Lower lobe of right lung (tissue), 2 donors: ENCODE measurements around the gene PRDM16. TPM values are rescaled to one million over a fixed set of nuclear protein-coding genes. Genes with fewer than 3 reads are reported as not detected.

Experiments
- ATAC-seq, 2 donors: fragments of 200-7000 bp; cut with Tn5 transposase; one replicate each; pipeline ENCODE4 v1.9.1; 2020 to 2022; ENCODE audit warnings: mild to moderate bottlenecking in 2 of 2, moderate library complexity in 2 of 2
- DNase-seq: peaks from one replicate; pipeline ENCODE4 v3.0.0-alpha.2; 2020
- H3K27ac ChIP-seq: fragments of 200-600 bp; one replicate; pipeline ENCODE4 v1.8.0; 2022
- H3K27me3 ChIP-seq: fragments of 200-600 bp; one replicate; pipeline ENCODE4 v1.8.0; 2022; ENCODE audit warnings: low read depth
- H3K36me3 ChIP-seq: fragments of 200-600 bp; one replicate; pipeline ENCODE4 v1.8.0; 2022; ENCODE audit warnings: mild to moderate bottlenecking
- H3K4me1 ChIP-seq: fragments of 200-600 bp; one replicate; pipeline ENCODE4 v1.8.0; 2022
- H3K4me3 ChIP-seq: fragments of 200-600 bp; one replicate; pipeline ENCODE4 v1.8.0; 2022; ENCODE audit warnings: mild to moderate bottlenecking
- H3K9me3 ChIP-seq: fragments of 200-600 bp; one replicate; pipeline ENCODE4 v1.8.0; 2022
- intact Hi-C: fragments of 100-400 bp; cut with DNase I; formaldehyde crosslinking; loops from one replicate; pipeline ENCODE4 v1.11.0; 2022
- total RNA-seq: library from RNA; stranded (reverse); fragmentation: NEBNext Ultra II Directional; extraction: Animal tissue kit (Norgen Biotek cat#: 25700); gene quantifications from one replicate; pipeline ENCODE4 v1.2.1, GENCODE V29; 2021
- TF ChIP-seq, protein P1 (sequence below): fragments of 200-600 bp; IDR thresholded peaks from one replicate; pipeline ENCODE4 v1.8.0; 2022; ENCODE audit warnings: antibody characterized with exemption, mild to moderate bottlenecking
- donor health status: DM: no; HTN: yes; CAD: no; lungs with severe emphysema.

The PRDM16 gene
- total RNA-seq, 1 donor from 2014 or later: 19.2 TPM

DNA sequence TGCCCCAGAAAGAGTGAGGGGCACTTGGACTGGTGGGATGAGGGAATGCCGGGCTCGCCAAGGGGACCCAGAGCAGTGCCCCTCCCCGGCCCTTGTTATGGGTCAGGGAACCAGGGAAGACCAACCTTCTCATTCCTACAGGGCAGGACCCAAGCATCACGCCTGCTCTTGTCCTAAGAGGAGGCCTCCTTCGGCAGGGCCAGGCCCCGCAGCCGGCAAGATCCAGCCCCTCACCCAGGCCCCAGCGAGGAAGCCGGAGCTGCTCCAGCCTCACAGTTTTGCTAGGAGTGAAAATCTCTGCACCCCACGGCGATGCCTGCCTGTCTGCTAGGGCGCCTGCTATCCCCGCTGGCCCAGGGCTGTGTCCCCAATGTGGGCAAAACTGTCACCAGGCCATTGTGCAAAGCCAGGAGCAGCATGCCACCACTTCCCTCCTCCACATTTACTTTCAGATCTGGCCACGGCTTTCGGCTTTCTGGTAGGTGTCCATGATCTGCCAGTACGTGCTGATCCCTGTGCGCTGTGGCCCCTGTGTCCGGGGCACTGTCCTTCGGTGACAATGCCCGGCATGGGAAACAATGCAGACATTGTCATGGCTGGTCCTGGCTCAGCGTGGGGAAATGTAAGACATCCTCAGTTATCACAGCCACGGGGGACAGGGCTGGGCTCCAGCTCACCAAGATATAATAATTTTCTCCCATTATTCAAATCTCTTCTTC, 38.2 kb upstream of the PRDM16 start:
- intact Hi-C loops: no loop called here
- no peaks in the 10 kb centered on the region for H3K4me1 ChIP-seq
- peaks cover 36% of the 10 kb centered on the region for H3K27me3 ChIP-seq

DNA sequence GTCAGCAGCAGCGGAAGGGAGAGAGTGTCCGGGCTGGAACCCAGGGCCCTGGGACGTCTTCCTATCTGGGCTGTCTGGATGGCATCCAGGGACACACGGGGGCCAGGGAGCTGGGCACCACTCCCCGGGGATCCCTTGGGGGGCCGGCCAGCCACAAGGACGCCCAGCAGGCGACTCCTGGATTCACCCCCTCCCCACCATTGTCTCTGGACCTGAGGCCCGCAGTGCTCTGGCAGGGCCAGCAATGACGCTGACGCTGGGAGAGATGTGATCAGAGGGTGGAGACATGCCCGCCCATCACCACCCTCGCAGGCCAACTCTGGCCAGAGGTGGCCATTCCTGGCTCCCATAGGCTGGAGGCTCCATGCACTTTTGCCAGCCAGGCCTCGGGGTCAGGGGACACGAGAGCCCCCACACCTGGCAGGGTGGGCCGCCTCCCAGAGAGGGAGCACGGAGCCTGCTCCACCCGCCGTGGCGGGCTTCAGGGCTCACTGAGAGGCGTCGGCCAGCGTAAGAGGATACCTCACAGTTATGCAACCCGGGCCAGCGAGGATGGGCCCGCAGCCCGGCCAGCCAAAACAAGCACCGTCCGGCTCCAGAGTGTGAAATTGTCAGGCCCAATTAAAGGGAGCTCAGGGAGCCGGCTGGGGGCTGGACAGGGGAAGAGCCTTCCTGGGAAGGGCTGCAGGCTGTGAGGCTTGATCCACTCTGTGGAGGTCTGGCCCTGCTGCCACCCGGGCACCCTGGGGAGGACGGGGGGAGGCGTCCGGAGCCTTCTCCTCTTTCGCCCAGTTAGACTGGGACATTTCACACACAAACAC, 37.4 kb upstream of the PRDM16 start:
- no peak overlapping the region for H3K27ac ChIP-seq
- DNase-seq (no peak), ATAC-seq (no peak)
- TF ChIP-seq, protein P1, sequence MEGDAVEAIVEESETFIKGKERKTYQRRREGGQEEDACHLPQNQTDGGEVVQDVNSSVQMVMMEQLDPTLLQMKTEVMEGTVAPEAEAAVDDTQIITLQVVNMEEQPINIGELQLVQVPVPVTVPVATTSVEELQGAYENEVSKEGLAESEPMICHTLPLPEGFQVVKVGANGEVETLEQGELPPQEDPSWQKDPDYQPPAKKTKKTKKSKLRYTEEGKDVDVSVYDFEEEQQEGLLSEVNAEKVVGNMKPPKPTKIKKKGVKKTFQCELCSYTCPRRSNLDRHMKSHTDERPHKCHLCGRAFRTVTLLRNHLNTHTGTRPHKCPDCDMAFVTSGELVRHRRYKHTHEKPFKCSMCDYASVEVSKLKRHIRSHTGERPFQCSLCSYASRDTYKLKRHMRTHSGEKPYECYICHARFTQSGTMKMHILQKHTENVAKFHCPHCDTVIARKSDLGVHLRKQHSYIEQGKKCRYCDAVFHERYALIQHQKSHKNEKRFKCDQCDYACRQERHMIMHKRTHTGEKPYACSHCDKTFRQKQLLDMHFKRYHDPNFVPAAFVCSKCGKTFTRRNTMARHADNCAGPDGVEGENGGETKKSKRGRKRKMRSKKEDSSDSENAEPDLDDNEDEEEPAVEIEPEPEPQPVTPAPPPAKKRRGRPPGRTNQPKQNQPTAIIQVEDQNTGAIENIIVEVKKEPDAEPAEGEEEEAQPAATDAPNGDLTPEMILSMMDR: no peak
- H3K36me3 ChIP-seq: no peaks in the 10 kb centered on the region
- H3K4me3 ChIP-seq: no peak overlapping the region
- H3K4me1 ChIP-seq: no peaks in the 10 kb centered on the region
- intact Hi-C loops: no loop called here
- no peaks in the 10 kb centered on the region for H3K9me3 ChIP-seq
- H3K27me3 ChIP-seq: peaks cover 36% of the 10 kb centered on the region

More for the DNA sequence above, 38.2 kb upstream of the PRDM16 start:
- ATAC-seq (no peak), DNase-seq (peak; percentile 24)
- H3K9me3 ChIP-seq: no peaks in the 10 kb centered on the region
- no peak overlapping the region for H3K27ac ChIP-seq
- TF ChIP-seq, protein P1: no peak
- H3K36me3 ChIP-seq: no peaks in the 10 kb centered on the region
- no peak overlapping the region for H3K4me3 ChIP-seq

DNA sequence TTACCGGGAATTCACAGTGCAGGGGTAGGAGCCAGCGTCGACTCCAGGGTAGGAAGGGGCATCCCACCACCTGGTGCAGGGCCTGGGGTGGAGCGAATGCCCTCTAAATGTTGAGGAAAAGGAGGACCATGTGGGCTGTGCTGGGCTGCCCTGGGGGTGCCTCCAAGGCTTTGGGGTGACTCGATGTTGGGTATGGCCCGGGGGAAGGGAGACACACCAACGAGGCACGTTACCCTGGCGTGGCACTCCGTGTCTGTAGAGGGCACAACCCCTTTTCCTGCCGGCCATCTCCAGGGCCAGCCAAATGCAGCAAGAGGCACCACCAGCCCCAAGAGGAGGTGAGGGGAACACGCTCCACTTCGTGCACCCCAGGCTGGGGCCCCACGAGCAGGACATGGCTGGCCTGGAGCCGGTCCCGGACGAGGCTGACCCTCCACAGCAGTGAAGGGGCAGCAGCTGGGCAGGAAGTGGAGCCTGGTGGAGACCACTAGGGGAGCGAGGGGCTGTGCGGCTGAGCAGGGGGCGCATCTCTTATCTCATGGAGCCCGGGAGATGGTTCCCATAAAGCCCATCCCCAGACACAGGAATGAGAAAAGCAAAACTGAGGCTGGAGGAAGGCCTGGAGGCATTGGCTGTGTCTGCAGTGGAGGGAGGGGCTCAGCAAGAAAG, 36.5 kb upstream of the PRDM16 start:
- H3K4me3 ChIP-seq: no peak overlapping the region
- H3K27me3 ChIP-seq: peaks cover 36% of the 10 kb centered on the region
- no peaks in the 10 kb centered on the region for H3K9me3 ChIP-seq
- intact Hi-C loops: no loop called here
- no peaks in the 10 kb centered on the region for H3K36me3 ChIP-seq
- no peak for ATAC-seq
- H3K4me1 ChIP-seq: no peaks in the 10 kb centered on the region
- TF ChIP-seq, protein P1: no peak
- no peak for DNase-seq
- H3K27ac ChIP-seq: no peak overlapping the region

DNA sequence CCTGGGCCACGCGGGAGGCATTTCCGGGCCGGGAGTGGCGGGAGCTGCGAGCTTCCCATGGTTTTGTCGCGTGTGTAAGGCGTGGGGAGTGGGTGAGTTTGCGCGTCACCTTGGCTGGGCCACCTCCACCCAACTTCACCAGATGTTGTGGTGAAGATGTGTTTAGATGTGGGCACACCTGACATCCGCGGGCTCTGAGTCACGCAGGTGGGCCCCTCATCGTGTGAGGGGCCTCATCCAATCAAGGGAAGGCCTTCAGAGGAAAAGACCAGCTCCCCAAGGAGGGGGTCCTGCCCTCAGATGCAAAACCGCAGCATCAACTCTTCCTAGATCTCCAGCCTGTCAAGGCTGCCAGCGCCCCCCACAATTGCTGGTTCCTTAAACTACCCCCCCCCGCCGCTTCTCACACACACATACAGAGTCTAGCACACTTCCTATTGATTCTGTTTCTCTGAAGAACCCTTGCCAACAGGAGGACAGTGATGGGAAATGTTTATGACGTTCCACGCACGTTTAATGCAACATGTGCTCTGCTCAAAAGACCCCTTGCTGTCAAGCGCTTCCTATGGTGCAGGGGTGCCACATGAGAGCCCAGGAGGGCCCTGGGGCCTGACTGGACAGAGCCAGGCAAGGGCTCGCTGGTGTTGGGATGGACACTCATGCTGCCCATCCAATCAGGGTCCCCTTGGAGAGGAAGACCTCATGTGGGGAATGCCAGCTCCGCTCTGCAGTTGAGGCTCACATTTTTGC, 35.8 kb upstream of the PRDM16 start:
- peaks cover 38% of the 10 kb centered on the region for H3K27me3 ChIP-seq

More for the DNA sequence above, 35.8 kb upstream of the PRDM16 start:
- Histone ChIP-seq H3K36me3 (no peaks in the 10 kb centered on the region), H3K27ac (no peak overlapping the region), H3K9me3 (no peaks in the 10 kb centered on the region), H3K4me1 (no peaks in the 10 kb centered on the region), H3K4me3 (no peak overlapping the region)
- DNase-seq (no peak), ATAC-seq (no peak)
- TF ChIP-seq, protein P1: no peak
- intact Hi-C loops: no loop called here
